ENCODE results near the gene PLK5. TPM values are rescaled to one million over a fixed set of nuclear protein-coding genes. Genes with fewer than 3 reads are reported as not detected.
"Not testable (repeated sequence)": the region's sequence is repeated elsewhere in the genome, so short reads cannot be mapped to it uniquely, and the experiment has no call there.

The PLK5 gene, protein sequence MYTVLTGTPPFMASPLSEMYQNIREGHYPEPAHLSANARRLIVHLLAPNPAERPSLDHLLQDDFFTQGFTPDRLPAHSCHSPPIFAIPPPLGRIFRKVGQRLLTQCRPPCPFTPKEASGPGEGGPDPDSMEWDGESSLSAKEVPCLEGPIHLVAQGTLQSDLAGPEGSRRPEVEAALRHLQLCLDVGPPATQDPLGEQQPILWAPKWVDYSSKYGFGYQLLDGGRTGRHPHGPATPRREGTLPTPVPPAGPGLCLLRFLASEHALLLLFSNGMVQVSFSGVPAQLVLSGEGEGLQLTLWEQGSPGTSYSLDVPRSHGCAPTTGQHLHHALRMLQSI
- total RNA-seq, result not detected

- no peak for FAIRE-seq
- DNase-seq (ENCODE audit: low spot score in 2 of 2), result peak in 1 of 2 donors; percentile 68
These were observed at the start of gene PLK5 for GRCh38 chr19:1523412-1524286. PLK5 (plus strand) TSS chr19:1524077; CDS start chr19:1526997, 2,920 bp downstream.

DNA sequence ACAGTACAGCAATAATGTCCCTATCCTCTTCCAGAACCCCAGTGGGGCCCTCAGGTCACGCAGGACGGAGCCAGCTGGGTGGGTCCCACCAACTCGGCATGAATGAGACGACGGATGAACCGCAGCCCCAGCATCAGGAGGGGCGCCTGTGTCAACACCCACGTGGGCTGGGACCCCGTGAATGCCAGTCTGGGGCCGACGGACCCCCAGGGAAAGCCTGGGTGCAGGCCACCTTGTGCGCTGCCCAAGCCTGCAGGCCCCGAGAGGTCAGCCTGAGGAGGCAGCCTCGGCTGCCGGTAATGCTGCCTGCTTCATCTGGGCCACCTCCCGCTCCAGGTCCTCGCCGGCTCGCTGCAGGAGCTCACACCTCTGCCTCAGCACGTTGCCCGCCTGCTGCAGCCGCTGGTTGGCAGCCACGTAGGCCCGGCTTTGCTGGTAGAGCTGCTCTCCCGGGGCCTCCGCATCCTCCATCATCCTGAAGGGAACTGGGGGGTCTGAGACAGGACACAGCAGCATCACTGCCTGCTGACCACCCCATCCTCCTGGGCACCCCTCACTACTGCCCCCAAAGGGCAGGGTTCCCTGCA, 49.0 kb upstream of the PLK5 start:
- no peak for FAIRE-seq
- DNase-seq (ENCODE audit: low spot score in 2 of 2), result peak in 1 of 2 donors; percentile 23

GRCh38 chr19:1475751-1476437, 48.0 kb upstream of the PLK5 start:
- DNase-seq (ENCODE audit: low spot score in 2 of 2) (peak in 1 of 2 donors; percentile 8), FAIRE-seq (no peak)

- not testable (repeated sequence) for FAIRE-seq; DNase-seq (ENCODE audit: low spot score in 2 of 2)
These were observed 46.8 kb upstream of the PLK5 start for GRCh38 chr19:1477056-1477455.

- FAIRE-seq (no peak), DNase-seq (ENCODE audit: low spot score in 2 of 2) (peak; percentile 100)
These were observed 44.8 kb upstream of the PLK5 start, which contains the start of gene C19orf25 for GRCh38 chr19:1478934-1479707. C19orf25 (minus strand) TSS chr19:1479215; CDS start chr19:1478903, 312 bp downstream.

DNA sequence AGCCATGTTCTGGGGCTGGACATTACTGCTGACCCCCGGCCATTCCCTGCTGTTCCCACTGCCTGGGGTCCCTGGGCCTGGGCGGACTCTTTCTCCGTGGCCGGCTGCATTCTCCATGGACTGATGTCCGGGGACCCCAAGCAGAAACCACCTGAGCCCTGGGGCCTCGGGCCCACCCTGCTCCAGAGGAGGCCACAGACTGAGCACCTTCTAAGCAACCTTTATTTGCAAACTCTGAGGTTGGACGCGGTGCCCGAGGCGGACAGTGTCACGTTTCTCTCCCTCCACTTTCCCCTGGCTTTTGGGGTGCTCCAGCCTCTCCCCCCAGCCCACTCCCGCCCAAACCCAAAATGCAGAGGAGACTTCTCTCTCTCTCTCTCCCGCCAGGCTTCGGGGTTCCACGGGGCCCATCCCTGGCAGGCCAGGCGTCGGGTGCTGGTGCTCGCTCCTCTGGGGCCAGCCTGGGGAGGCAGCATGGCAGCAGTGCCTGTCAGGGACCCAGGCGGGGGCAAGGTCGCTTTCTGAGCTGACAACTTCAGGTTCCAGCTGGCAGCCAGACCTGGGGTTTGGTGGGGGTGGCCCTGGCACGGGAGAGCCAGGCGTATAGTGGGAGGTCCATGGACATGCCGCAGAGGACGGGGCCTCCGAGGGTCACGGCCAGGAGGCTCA, 42.5 kb upstream of the PLK5 start:
- no peak for FAIRE-seq

GRCh38 chr19:1481893-1482360, 42.0 kb upstream of the PLK5 start:
- FAIRE-seq (no peak), DNase-seq (ENCODE audit: low spot score in 2 of 2) (peak in 1 of 2 donors; percentile 34)

More for the DNA sequence above, 42.5 kb upstream of the PLK5 start:
- peak; percentile 11 to 25 for DNase-seq (ENCODE audit: low spot score in 2 of 2)

- FAIRE-seq (no peak), DNase-seq (ENCODE audit: low spot score in 2 of 2) (peak; percentile 8 to 34)
These were observed 41.3 kb upstream of the PLK5 start for GRCh38 chr19:1482361-1483130.

DNA sequence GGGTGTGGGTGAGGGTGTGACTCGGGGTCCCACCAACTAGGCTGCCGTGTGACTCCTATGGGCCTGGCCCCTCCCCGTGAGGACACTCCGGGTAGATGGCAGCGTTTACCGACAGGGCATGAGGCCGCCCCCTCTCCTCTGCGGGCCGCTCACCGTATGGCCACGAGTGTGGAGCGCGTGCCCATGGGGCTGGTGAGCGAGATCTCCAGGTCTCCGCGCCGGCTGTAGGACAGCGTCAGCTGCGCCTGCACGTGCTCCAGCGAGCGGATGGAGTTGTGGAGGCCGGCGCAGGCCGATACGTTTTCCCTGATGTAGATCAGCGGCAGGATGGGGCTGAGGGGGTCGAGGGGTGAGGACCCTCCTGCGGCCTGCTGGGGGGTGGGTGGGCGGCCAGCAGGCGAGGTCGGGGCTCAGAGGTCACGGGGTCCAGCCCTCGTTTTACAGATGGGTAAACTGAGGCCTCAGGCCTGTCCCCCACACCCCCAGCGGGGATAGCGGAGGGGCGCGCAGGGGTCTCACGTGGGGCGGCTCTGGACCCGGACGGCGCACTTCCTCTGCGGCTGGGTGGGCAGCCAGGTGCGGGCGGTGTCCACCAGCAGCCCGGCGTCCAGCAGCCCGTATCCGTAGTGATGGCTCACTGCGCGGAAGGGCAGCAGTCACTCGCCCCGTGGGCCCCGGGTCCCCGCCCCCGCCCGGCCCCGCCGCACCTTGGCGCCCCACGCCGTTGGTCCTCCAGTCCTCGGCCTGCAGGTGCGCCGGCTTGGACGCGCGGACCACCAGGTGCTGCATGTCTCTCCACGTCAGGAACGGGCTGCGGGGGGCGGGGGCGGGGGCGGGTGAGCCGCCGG, 40.5 kb upstream of the PLK5 start:
- DNase-seq (ENCODE audit: low spot score in 2 of 2) (peak in 1 of 2 donors; percentile 36), FAIRE-seq (no peak)

DNA sequence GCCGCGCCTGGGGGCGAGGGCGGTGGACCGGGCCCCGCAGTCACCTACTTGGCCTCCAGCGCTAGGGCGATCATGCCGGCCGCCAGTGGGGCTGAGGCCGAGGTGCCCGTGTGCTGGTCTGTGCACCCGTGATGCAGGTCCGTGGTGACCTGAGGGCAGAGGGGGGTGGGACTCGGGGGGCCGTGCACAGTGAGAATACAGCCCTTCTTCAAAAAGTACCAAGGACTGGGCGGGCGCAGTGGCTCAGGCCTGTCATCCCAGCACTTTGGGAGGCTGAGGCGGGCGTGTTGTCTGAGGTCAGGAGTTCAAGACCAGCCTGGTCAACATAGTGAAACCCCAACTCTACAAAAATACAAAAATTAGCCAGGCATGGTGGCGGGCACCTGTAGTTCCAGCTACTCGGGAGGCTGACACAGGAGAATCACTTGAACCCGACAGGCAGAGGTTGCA, 39.9 kb upstream of the PLK5 start:
- DNase-seq (ENCODE audit: low spot score in 2 of 2), result peak in 1 of 2 donors; percentile 18
- FAIRE-seq, result no peak

- DNase-seq (ENCODE audit: low spot score in 2 of 2) (no peak), FAIRE-seq (no peak)
These were observed 36.9 kb upstream of the PLK5 start for GRCh38 chr19:1486720-1487575.

GRCh38 chr19:1487576-1488281, 36.1 kb upstream of the PLK5 start:
- FAIRE-seq, result no peak

GRCh38 chr19:1488282-1488601, 35.6 kb upstream of the PLK5 start:
- DNase-seq (ENCODE audit: low spot score in 2 of 2), result no peak

More at GRCh38 chr19:1487576-1488281, 36.1 kb upstream of the PLK5 start:
- DNase-seq (ENCODE audit: low spot score in 2 of 2), result no peak

DNA sequence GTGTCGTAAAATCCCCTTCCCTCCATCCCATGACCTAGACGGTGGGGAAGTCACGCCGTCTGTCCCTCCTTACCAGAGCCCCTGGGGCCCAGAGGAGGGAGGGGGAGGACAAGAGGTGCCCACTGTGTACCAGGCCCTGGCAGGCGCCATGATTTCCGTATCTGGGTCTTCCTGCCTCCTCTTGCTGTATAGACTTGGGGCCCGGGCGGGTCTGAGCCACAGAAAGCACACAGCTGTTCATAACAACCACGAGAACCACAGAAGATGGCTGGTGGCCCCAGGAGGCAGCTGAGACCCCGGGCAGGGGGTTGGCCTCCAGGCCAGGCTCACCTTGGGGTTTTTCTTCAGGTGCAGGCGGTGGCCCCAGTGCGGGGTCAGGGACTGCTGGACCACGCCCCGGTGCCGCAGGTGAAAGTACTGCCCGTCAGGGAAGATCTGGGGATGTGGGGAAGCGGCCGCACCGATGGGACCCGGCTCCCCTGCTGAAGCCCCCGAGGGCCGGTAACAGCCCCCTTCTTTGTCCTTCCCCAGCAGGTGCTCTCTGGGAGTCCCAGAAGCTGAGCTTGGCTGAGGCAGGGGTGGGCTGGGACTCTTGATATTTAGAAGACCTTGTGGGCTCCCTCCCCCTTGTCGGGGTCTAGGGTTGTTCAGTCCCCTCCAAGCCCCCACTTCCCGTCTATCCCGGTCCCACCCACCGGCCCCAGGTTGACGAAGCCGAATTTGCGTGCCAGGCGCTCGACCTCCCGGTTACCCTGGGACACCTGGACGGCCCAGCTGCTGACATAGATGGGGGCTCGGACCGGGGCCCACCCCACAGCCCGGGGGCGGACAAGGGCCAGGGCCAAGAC, 34.2 kb upstream of the PLK5 start:
- DNase-seq (ENCODE audit: low spot score in 2 of 2) (peak; percentile 12 to 37), FAIRE-seq (no peak)

More at GRCh38 chr19:1488282-1488601, 35.6 kb upstream of the PLK5 start:
- no peak for FAIRE-seq
